Endothelial cell of umbilical vein (primary cell): ENCODE data around the gene BABAM2. TPM values are rescaled to one million over a fixed set of nuclear protein-coding genes. Genes with fewer than 3 reads are reported as not detected.

Experiments
- BruUV-seq: library from RNA; stranded (reverse); fragments of 400-500 nt; replicated peaks from 2 replicates; lab custom pipeline; 2021; lab: Mats Ljungman, UMichigan
- CTCF ChIA-PET: fragments of 300-600, 350-600 bp; sonication (Branson Sonifier 250); formaldehyde crosslinking; loops from one replicate; lab custom pipeline; 2021; ENCODE audit warnings: antibody characterized with exemption, inconsistent platforms; lab: Charles Lee
- POLR2A ChIA-PET: fragments of 300-600, 350-600 bp; sonication (Branson Sonifier 250); formaldehyde crosslinking; loops from one replicate; lab custom pipeline; 2021; ENCODE audit warnings: antibody characterized with exemption, inconsistent platforms; lab: Charles Lee
- DNase-seq: peaks from one replicate; pipeline ENCODE4 v3.0.0-alpha.2; 2011; ENCODE audit warnings: low read depth, low spot score
- FAIRE-seq: peaks from 2 replicates; lab custom pipeline; 2011; peaks lifted over from hg19 to GRCh38; lab: Jason Lieb, UNC
- H2AFZ ChIP-seq: 2 replicates; pipeline ENCODE4 v1.6.0; 2012; ENCODE audit warnings: low read depth, low read length, control low read depth, inconsistent platforms
- H3K27ac ChIP-seq: 2 replicates; pipeline ENCODE4 v1.5.1; 2011; ENCODE audit warnings: low read depth, mild to moderate bottlenecking, control low read depth, low read length, moderate library complexity; ENCODE audit not compliant: insufficient read depth
- H3K27me3 ChIP-seq, 2 experiments: 2 replicates each; pipeline versions ENCODE4 v1.6.0 to v1.6.1; 2011; ENCODE audit warnings: low read length in 2 of 2, mixed read lengths in 1 of 2; ENCODE audit not compliant: control insufficient read depth in 2 of 2, insufficient read depth in 2 of 2
- H3K36me3 ChIP-seq, 2 experiments: 2 replicates in 1 of 2; 3 replicates in 1 of 2; pipeline ENCODE4 v1.5.1; 2011; ENCODE audit warnings: low read length in 2 of 2, mild to moderate bottlenecking in 1 of 2, moderate library complexity in 1 of 2; ENCODE audit not compliant: control insufficient read depth in 2 of 2, insufficient read depth in 2 of 2; ENCODE audit errors: extremely low read depth in 1 of 2
- H3K4me1 ChIP-seq: 3 replicates; pipeline ENCODE4 v1.5.1; 2011; ENCODE audit warnings: mild to moderate bottlenecking, low read length; ENCODE audit not compliant: control insufficient read depth, insufficient read depth; ENCODE audit errors: extremely low read depth
- H3K4me2 ChIP-seq: 2 replicates; pipeline ENCODE4 v1.6.1; 2011; ENCODE audit warnings: low read length, control low read depth, mixed read lengths; ENCODE audit not compliant: insufficient read depth
- H3K4me3 ChIP-seq, 3 experiments: fragments of 200-600 bp in 1 of 3; sonication (generic), shearing (Covaris generic) in 1 of 3; replicated peaks in 1 of 3; 2 replicates each; pipeline ENCODE4 v1.5.1; 2011 to 2016; ENCODE audit warnings: control low read depth in 3 of 3, low read length in 3 of 3, mild to moderate bottlenecking in 2 of 3, inconsistent platforms in 1 of 3, low read depth in 1 of 3, moderate library complexity in 1 of 3; ENCODE audit not compliant: insufficient read depth in 1 of 3
- H3K79me2 ChIP-seq: 2 replicates; pipeline ENCODE4 v1.6.0; 2012; ENCODE audit warnings: low read length, inconsistent platforms; ENCODE audit not compliant: control insufficient read depth, insufficient read depth
- H3K9ac ChIP-seq: replicated peaks from 2 replicates; pipeline ENCODE3; 2011; ENCODE audit warnings: low read length, control low read depth; ENCODE audit not compliant: insufficient read depth; ENCODE audit errors: extremely low read depth
- H3K9me1 ChIP-seq: replicated peaks from 3 replicates; pipeline ENCODE4 v1.6.0; 2011; ENCODE audit warnings: mild to moderate bottlenecking, low read length; ENCODE audit not compliant: control insufficient read depth, insufficient read depth; ENCODE audit errors: extremely low read depth
- H3K9me3 ChIP-seq: replicated peaks from 2 replicates; pipeline ENCODE4 v1.5.1; 2012; ENCODE audit warnings: low read length, inconsistent platforms; ENCODE audit not compliant: control insufficient read depth, insufficient read depth
- H4K20me1 ChIP-seq: replicated peaks from 2 replicates; pipeline ENCODE3; 2011; ENCODE audit warnings: mild to moderate bottlenecking, low read length; ENCODE audit not compliant: control insufficient read depth, insufficient read depth; ENCODE audit errors: extremely low read depth
- CTCF ChIP-seq, 2 donors: IDR thresholded peaks; 1 replicate in 1 of 2; 2 replicates in 1 of 2; pipeline ENCODE4 v1.5.1; 2011; ENCODE audit warnings: low read length in 2 of 2, mild to moderate bottlenecking in 2 of 2, moderate library complexity in 2 of 2, control low read depth in 1 of 2, inconsistent platforms in 1 of 2, low read depth in 1 of 2; ENCODE audit not compliant: insufficient read depth in 1 of 2; ENCODE audit errors: extremely low read depth in 1 of 2
- EZH2 ChIP-seq: IDR thresholded peaks from 2 replicates; pipeline ENCODE4 v1.6.1; 2012; ENCODE audit warnings: borderline replicate concordance, low read depth, mild to moderate bottlenecking, moderate library complexity, low read length, inconsistent platforms; ENCODE audit not compliant: severe bottlenecking
- FOS ChIP-seq: IDR thresholded peaks from 2 replicates; pipeline ENCODE4 v1.6.1; 2011; ENCODE audit warnings: mild to moderate bottlenecking, low read length, moderate library complexity, borderline replicate concordance; ENCODE audit not compliant: insufficient read depth
- GATA2 ChIP-seq: IDR thresholded peaks from 2 replicates; pipeline ENCODE4 v1.7.0; 2011; ENCODE audit warnings: low read depth, mild to moderate bottlenecking, moderate library complexity, mixed read lengths, low read length; ENCODE audit not compliant: insufficient read length, insufficient read depth
- JUN ChIP-seq: IDR thresholded peaks from 2 replicates; pipeline ENCODE4 v1.6.1; 2011; ENCODE audit warnings: borderline replicate concordance, low read depth; ENCODE audit not compliant: insufficient read length, insufficient read depth
- MAX ChIP-seq: IDR thresholded peaks from 2 replicates; pipeline ENCODE4 v1.6.1; 2011; ENCODE audit not compliant: insufficient read depth, insufficient read length
- MYC ChIP-seq: IDR thresholded peaks from one replicate; pipeline ENCODE4 v1.6.1; 2011; ENCODE audit warnings: mild to moderate bottlenecking, low read depth, low read length
- POLR2A ChIP-seq: IDR thresholded peaks from 2 replicates; pipeline ENCODE4 v1.6.1; 2012; ENCODE audit warnings: low read depth, mild to moderate bottlenecking, control low read depth, low read length
- POLR2AphosphoS5 ChIP-seq: IDR thresholded peaks from 2 replicates; pipeline ENCODE4 v1.6.1; 2012; ENCODE audit warnings: low read depth, mild to moderate bottlenecking, control low read depth, low read length, moderate library complexity; ENCODE audit not compliant: insufficient read depth
- dilution Hi-C: fragments of 300-500 bp; cut with MboI; formaldehyde crosslinking; loops from one replicate; pipeline ENCODE4 v1.15.0; 2019; ENCODE audit warnings: low sequenced_read_pairs; ENCODE audit not compliant: extremely low pct_ligation_motif_present
- intact Hi-C: fragments of 100-400 bp; cut with micrococcal nuclease; formaldehyde crosslinking; loops from one replicate; pipeline ENCODE4 v1.10.0; 2022
- polyA plus RNA-seq, 4 experiments: library from polyadenylated mRNA; depleted of rRNA in 3 of 4; stranded (reverse) in 3 of 4; unstranded in 1 of 4; fragments of >200 nt; gene quantifications; 2 replicates each; pipeline versions ENCODE4 v1.2.1 to v1.2.3, GENCODE V29; 2011 to 2012; ENCODE audit warnings: missing spikeins in 1 of 4
- total RNA-seq: library from RNA; stranded (reverse); gene quantifications from 2 replicates; pipeline ENCODE4 v1.2.3, GENCODE V29; 2021

The BABAM2 gene
- total and polyA plus RNA-seq, 2 donors (not counting 3 experiments of a cell fraction or from before 2014, with no cell fraction given): 19.9 to 27.6 TPM

GRCh38 chr2:28136556-28136955 is 246.0 kb downstream of the BABAM2 start:
- TF ChIP-seq MAX (no peak), MYC (no peak), GATA2 (no peak), FOS (no peak), EZH2 (no peak), POLR2AphosphoS5 (no peak), CTCF (IDR thresholded peaks at IDR 0.05; ENCODE audit: extremely low read depth in 1 of 2, insufficient read depth in 1 of 2, low read depth in 1 of 2, low read length in 2 of 2) (no peak), JUN (no peak), POLR2A (no peak)

More at GRCh38 chr2:28136556-28136955, 246.0 kb downstream of the BABAM2 start:
- ChIA-PET POLR2A (no interaction called here), CTCF (interaction anchor here (1.0 kb wide), 1 partner anchor 16 kb away, joined by 3 read pairs; no protein-coding TSS in a partner anchor)
- H4K20me1 ChIP-seq: no peaks in the 10 kb centered on the region
- H2AFZ ChIP-seq: no peak overlapping the region
- H3K4me3 ChIP-seq: no peak overlapping the region
- dilution Hi-C loops: no loop called here
- no peaks in the 10 kb centered on the region for H3K9me3 ChIP-seq
- no peak overlapping the region for H3K9ac ChIP-seq
- H3K36me3 ChIP-seq: no peaks in the 10 kb centered on the region
- H3K4me1 ChIP-seq: peaks cover 3% of the 10 kb centered on the region
- H3K4me2 ChIP-seq: no peak overlapping the region
- intact Hi-C loops: no loop called here
- no peak for DNase-seq
- H3K27me3 ChIP-seq: no peaks in the 10 kb centered on the region
- BruUV-seq: no TSS peak
- no peak overlapping the region for H3K27ac ChIP-seq
- FAIRE-seq: no peak
- H3K9me1 ChIP-seq: no peaks in the 10 kb centered on the region
- H3K79me2 ChIP-seq: no peaks in the 10 kb centered on the region
